Right cardiac atrium (tissue), 5 donors: ENCODE results near the gene MAPKAPK2. TPM values are rescaled to one million over a fixed set of nuclear protein-coding genes. Genes with fewer than 3 reads are reported as not detected.

ENCODE experiments used
- ATAC-seq, 2 donors: fragments of 200-7000 bp; cut with Tn5 transposase; one replicate each; pipeline versions ENCODE4 v1.8.0 to v1.9.1; 2020; ENCODE audit warnings: moderate library complexity in 2 of 2, mild to moderate bottlenecking in 1 of 2
- DNase-seq, 3 donors: peaks; one replicate each; pipeline ENCODE4 v3.0.0-alpha.2; 2020
- H3K27ac ChIP-seq: one replicate; pipeline ENCODE4 v1.5.1; 2013; ENCODE audit warnings: mild to moderate bottlenecking, low read length, control low read depth, moderate library complexity
- H3K27me3 ChIP-seq: one replicate; pipeline ENCODE4 v1.6.1; 2013; ENCODE audit not compliant: control insufficient read depth, insufficient read depth
- H3K4me1 ChIP-seq: one replicate; pipeline ENCODE4 v1.6.1; 2013; ENCODE audit warnings: low read length; ENCODE audit not compliant: control insufficient read depth, insufficient read depth
- H3K4me3 ChIP-seq: one replicate; pipeline ENCODE4 v1.5.1; 2013; ENCODE audit warnings: low read length, control low read depth
- H3K9me3 ChIP-seq: one replicate; pipeline ENCODE4 v1.6.1; 2013; ENCODE audit warnings: low read length; ENCODE audit not compliant: control insufficient read depth
- WGBS: extraction: QIAGEN DNeasy Blood & Tissue Kit; methylation state at CpG from one replicate; pipeline ENCODE4 v1.1.7; 2013; 5-methylcytosine and 5-hydroxymethylcytosine counted together
- intact Hi-C, 4 donors: fragments of 100-400 bp; cut with DNase I; formaldehyde crosslinking; loops; one replicate each; pipeline versions ENCODE4 v1.11.0 to v1.14.0; 2022 to 2023
- polyA plus RNA-seq: library from polyadenylated mRNA; stranded (reverse); fragments of 200-250 nt; gene quantifications from one replicate; pipeline ENCODE4 v1.2.3, GENCODE V29; 2013
- total RNA-seq, 4 donors: library from RNA; stranded (reverse); fragmentation: NEBNext Ultra II Directional; extraction: Animal tissue kit (Norgen Biotek cat#: 25700); gene quantifications; one replicate each; pipeline ENCODE4 v1.2.1, GENCODE V29; 2021
- donor health status: healthy with polysubstance abuse.
- donor health status: DM: no; HTN: yes; CAD: no.
- donor health status: DM: no; HTN: no; CAD: no.
- donor health status: DM: no; HTN: yes; CAD: no; lungs with severe emphysema.
- donor health status: DM: yes; HTN: yes; CAD: no.

Gene MAPKAPK2
- total and polyA plus RNA-seq, 5 donors: 129 to 221 (median 212) TPM

- DNase-seq (peak in 1 of 3 donors; percentile 71), ATAC-seq (no peak)
- intact Hi-C loops: loop anchor here in 3 of 4 donors (5.0 to 10.0 kb wide), 3 partner anchors 67 to 179 kb away; partner anchors contain the start of gene DYRK3 (in 1 of the 3)
- Histone ChIP-seq H3K4me1 (peaks cover 25% of the 10 kb centered on the region), H3K27ac (no peak overlapping the region), H3K4me3 (no peak overlapping the region), H3K9me3 (no peaks in the 10 kb centered on the region), H3K27me3 (no peaks in the 10 kb centered on the region)
- WGBS: 54% methylated on average over 5 of the region's 5 CpGs
These were observed 50.9 kb downstream of the MAPKAPK2 start for GRCh38 chr1:206735553-206736031.

- Histone ChIP-seq H3K27me3 (no peaks in the 10 kb centered on the region), H3K27ac (peak overlapping the region; percentile 57), H3K9me3 (no peaks in the 10 kb centered on the region), H3K4me1 (peaks cover 25% of the 10 kb centered on the region), H3K4me3 (no peak overlapping the region)
- intact Hi-C loops: loop anchor here in 3 of 4 donors (5.0 to 10.0 kb wide), 3 partner anchors 65 to 178 kb away; partner anchors contain the start of gene DYRK3 (in 1 of the 3)
- DNase-seq (peak in 1 of 3 donors; percentile 43), ATAC-seq (peak; percentile 14 to 46)
- 77% methylated on average over 14 of the region's 14 CpGs for whole genome bisulfite sequencing
These were observed 52.4 kb downstream of the MAPKAPK2 start for GRCh38 chr1:206736878-206737728.

GRCh38 chr1:206737729-206738201 lies 53.1 kb downstream of the MAPKAPK2 start:
- Histone ChIP-seq H3K4me1 (peaks cover 25% of the 10 kb centered on the region), H3K9me3 (no peaks in the 10 kb centered on the region), H3K27ac (peak overlapping the region; percentile 57), H3K27me3 (no peaks in the 10 kb centered on the region), H3K4me3 (no peak overlapping the region)
- intact Hi-C loops: loop anchor here in 3 of 4 donors (5.0 to 10.0 kb wide), 3 partner anchors 65 to 177 kb away; partner anchors contain the start of gene DYRK3 (in 1 of the 3)
- 17% methylated on average over 3 of the region's 3 CpGs for WGBS
- peak; percentile 34 to 46 for ATAC-seq
- DNase-seq: peak in 1 of 3 donors; percentile 61

GRCh38 chr1:206738370-206739366 lies 54.0 kb downstream of the MAPKAPK2 start:
- intact Hi-C loops: loop anchor here in 3 of 4 donors (5.0 to 10.0 kb wide), 3 partner anchors 64 to 176 kb away; partner anchors contain the start of gene DYRK3 (in 1 of the 3)
- 56% methylated on average over 3 of the region's 3 CpGs for WGBS
- Histone ChIP-seq H3K27me3 (no peaks in the 10 kb centered on the region), H3K4me3 (no peak overlapping the region), H3K27ac (no peak overlapping the region), H3K4me1 (peaks cover 25% of the 10 kb centered on the region), H3K9me3 (no peaks in the 10 kb centered on the region)
- DNase-seq: no peak
- ATAC-seq: no peak

GRCh38 chr1:206739411-206740076 lies 54.8 kb downstream of the MAPKAPK2 start:
- peak in 1 of 2 donors; percentile 19 for ATAC-seq
- intact Hi-C loops: loop anchor here in 3 of 4 donors (5.0 to 10.0 kb wide), 3 partner anchors 63 to 175 kb away; partner anchors contain the start of gene DYRK3 (in 1 of the 3)
- H3K4me1 ChIP-seq: peaks cover 25% of the 10 kb centered on the region
- no peak overlapping the region for H3K27ac ChIP-seq
- H3K27me3 ChIP-seq: no peaks in the 10 kb centered on the region
- WGBS: 35% methylated on average over 5 of the region's 5 CpGs
- H3K4me3 ChIP-seq: no peak overlapping the region
- no peaks in the 10 kb centered on the region for H3K9me3 ChIP-seq
- no peak for DNase-seq

- no peak for ATAC-seq
- Histone ChIP-seq H3K27me3 (no peaks in the 10 kb centered on the region), H3K4me3 (no peak overlapping the region), H3K4me1 (peaks cover 16% of the 10 kb centered on the region), H3K9me3 (no peaks in the 10 kb centered on the region), H3K27ac (no peak overlapping the region)
- WGBS: 88% methylated on average over 6 of the region's 6 CpGs
- no peak for DNase-seq
- intact Hi-C loops: no loop called here
These were observed 56.5 kb downstream of the MAPKAPK2 start for GRCh38 chr1:206741142-206741701.

- DNase-seq: no peak
- intact Hi-C loops: no loop called here
These were observed 58.1 kb downstream of the MAPKAPK2 start for GRCh38 chr1:206742719-206743383.

GRCh38 chr1:206744683-206745082 lies 60.0 kb downstream of the MAPKAPK2 start:
- 54% methylated on average over 4 of the region's 4 CpGs for WGBS
- Histone ChIP-seq H3K4me3 (no peak overlapping the region), H3K4me1 (no peaks in the 10 kb centered on the region), H3K9me3 (no peaks in the 10 kb centered on the region), H3K27ac (no peak overlapping the region), H3K27me3 (no peaks in the 10 kb centered on the region)
- intact Hi-C loops: no loop called here
- DNase-seq (no peak), ATAC-seq (peak; percentile 18 to 43)

More at GRCh38 chr1:206742719-206743383, 58.1 kb downstream of the MAPKAPK2 start:
- Histone ChIP-seq H3K27ac (no peak overlapping the region), H3K9me3 (no peaks in the 10 kb centered on the region), H3K4me1 (peaks cover 10% of the 10 kb centered on the region), H3K4me3 (no peak overlapping the region), H3K27me3 (no peaks in the 10 kb centered on the region)
- 64% methylated on average over 13 of the region's 13 CpGs for WGBS
- peak in 1 of 2 donors; percentile 3 for ATAC-seq

GRCh38 chr1:206745301-206745700 lies 60.6 kb downstream of the MAPKAPK2 start:
- DNase-seq (no peak), ATAC-seq (no peak)
- Histone ChIP-seq H3K4me3 (no peak overlapping the region), H3K9me3 (no peaks in the 10 kb centered on the region), H3K4me1 (no peaks in the 10 kb centered on the region), H3K27ac (no peak overlapping the region), H3K27me3 (no peaks in the 10 kb centered on the region)
- intact Hi-C loops: no loop called here
- 93% methylated on average over 1 of the region's 1 CpG for WGBS
